CD4-positive, alpha-beta T cell treated with Interleukin-6 for 4 hours (primary cell): ENCODE results near the gene CDKN2B.

Experiments used
- DNase-seq: peaks from one replicate; pipeline ENCODE4 v3.0.0-alpha.2; 2020; ENCODE audit warnings: mixed read lengths

Gene CDKN2B

GRCh38 chr9:22033012-22033630 lies 24.0 kb upstream of the CDKN2B start:
- DNase-seq = no peak

GRCh38 chr9:22031655-22032411 lies 22.7 kb upstream of the CDKN2B start:
- no peak for DNase-seq

DNA sequence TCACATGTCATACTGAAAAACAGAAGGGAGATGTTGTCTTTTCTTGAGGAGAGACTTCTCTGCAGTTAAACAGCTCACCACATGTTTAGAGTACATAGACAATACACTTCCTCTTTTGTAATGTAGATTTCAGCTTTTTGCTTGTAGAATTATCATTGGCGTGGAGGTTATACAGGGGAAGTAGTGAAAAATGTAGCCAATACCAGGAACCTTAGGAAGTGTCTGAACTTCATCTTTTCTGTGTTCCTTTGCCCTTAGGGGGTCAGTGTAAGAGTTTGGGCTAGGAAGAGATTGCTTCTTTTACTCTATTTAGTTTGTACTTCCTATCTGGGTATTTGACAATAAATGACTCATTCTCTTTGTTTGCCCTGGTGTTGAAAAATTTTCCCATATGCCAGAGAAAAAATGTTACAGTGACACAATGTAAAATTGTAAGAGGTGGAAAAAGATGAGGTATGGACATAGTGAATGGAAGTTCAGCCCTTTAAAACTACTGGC lies 21.0 kb upstream of the CDKN2B start:
- no peak for DNase-seq

DNA sequence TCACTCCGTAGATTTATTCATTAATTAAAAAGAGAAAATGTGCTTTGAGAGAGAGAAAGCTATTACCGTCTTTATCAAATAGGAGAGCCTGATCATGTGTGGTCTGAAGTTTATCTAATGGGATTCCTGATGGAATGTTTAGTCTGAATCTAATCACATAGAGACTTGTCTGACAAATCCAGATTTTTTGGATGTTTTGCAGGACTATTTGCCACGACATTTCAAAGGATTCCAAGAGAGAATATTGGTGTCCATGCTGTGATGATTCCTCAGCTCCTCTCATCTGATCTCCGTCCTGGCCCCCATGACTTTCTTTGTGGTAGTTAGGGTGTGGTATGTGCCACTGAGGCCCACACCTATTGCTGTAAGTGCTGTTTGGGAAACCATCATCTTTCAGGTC lies 20.1 kb upstream of the CDKN2B start:
- no peak for DNase-seq

GRCh38 chr9:22028394-22028793 lies 19.3 kb upstream of the CDKN2B start:
- DNase-seq = no peak

DNA sequence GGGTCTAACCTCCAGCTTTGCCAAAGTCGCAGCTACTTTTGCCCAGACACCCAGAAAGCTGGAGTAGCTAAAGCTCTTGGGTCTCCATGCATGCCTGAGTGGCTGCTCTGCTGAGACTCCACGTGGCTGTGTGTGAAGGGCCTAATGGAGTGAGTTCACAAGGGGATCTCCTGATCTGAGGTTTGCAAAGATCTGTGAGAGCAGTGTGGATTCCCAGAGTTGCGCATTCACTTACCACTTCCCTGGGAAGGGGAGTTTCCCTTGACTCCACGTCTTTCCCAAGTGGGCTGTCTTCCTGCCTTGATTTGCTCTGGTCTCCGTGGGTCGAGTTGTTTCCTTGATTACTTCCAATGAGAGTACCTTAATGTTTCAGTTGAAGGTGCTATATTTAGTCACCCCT lies 17.6 kb upstream of the CDKN2B start:
- DNase-seq = no peak

- DNase-seq = no peak
These were observed 13.3 kb upstream of the CDKN2B start for GRCh38 chr9:22022396-22022795.

- DNase-seq = peak; percentile 18
These were observed 1.9 kb upstream of the CDKN2B start for GRCh38 chr9:22010866-22011625.

DNA sequence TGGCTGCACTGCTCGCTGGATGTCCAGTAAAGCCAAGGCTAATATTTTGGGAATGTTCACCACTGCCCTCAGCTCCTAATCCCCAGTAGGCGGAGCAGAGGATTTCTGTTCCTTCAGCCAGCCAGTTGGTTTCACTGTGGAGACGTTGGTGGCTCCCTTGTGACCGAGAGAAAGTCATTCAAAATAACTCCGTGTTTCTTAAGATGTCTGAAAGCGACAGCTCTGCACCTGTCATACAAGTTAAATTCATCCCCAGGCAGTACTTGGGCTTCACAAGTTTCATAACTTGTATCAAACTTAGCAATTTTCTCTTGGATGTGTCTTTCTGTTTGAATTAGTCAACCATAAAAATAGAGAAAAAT lies 382 bp upstream of the CDKN2B start:
- no peak for DNase-seq

- DNase-seq = no peak
These were observed 755 bp downstream of the CDKN2B start for GRCh38 chr9:22008384-22008716.

- no peak for DNase-seq
These were observed 3.2 kb downstream of the CDKN2B start for GRCh38 chr9:22005702-22006606.

DNA sequence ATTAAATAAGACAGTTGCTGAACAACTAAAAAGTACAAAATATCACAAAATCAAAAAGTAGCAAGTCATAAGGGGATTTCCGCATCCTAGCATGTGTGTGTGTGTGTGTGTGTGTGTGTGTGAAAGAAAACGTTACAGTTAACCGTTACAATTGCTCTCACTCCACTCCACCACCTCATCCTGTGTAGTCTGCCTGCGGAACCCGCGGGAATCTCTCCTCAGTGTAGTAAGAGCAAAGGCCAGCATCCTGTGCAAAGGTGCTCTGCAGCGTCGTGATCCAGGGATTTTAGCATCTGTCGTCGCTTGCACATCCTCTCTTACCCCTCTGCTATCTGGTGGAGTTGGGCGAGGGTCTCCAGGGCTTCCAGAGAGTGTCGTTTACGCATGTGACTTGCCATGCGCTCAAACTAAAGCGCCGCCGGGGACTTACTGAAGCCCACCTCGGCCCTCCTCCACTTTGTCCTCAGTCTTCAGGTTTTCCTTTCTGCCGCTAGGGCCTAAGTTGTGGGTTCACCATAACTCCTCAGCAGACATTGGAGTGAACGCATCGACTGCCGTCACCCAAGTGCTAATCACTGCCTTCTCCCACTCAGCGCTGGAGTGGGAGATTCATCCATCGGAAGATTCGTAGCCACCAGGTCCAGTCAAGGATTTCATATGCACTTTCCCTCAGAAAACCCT lies 3.9 kb downstream of the CDKN2B start:
- peak; percentile 7 for DNase-seq

DNA sequence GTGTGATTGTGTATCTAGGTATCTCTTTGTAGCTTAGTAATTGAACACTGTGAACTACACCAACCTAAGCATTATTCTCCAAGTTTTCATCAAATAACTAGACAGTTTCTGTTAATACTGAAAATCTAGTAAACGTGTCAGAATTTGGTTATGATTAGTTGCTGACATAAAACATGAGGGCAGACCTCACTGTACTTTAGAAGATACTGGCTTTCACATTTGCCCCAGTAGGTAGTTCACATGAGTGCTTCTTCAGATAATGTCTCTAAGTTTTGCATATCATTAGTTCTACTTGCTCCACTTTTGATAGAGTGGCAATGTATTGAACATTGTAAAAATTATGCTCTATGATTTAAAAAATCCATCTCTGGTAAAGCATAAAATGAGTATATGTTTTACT lies 7.1 kb downstream of the CDKN2B start:
- no peak for DNase-seq

- no peak for DNase-seq
These were observed 11.1 kb downstream of the CDKN2B start for GRCh38 chr9:21998026-21998425.

GRCh38 chr9:21997480-21997879 lies 11.6 kb downstream of the CDKN2B start:
- DNase-seq = no peak

- DNase-seq = no peak
These were observed 12.2 kb downstream of the CDKN2B start for GRCh38 chr9:21996858-21997257.

DNA sequence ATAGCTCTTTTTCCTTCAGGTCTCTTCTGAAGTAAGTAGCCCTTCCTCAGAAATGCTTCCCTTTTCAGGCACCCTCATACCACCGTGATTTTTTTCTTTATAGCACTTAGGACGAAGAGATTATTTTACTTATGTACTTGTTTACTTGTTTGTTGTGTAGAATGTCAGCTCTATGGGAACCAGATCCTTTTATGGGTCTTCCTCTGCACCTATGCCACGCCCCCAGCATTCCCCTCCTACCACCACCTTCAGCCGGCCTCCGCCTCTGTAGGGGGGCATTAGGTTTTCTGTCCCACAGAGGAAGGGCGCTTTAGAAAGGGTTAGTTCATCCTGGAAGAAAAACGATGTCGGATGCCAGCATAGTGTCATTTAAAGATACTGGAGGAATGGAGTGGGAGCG lies 12.7 kb downstream of the CDKN2B start:
- DNase-seq = no peak

- DNase-seq = peak; percentile 11
These were observed 13.3 kb downstream of the CDKN2B start for GRCh38 chr9:21995666-21996398.

DNA sequence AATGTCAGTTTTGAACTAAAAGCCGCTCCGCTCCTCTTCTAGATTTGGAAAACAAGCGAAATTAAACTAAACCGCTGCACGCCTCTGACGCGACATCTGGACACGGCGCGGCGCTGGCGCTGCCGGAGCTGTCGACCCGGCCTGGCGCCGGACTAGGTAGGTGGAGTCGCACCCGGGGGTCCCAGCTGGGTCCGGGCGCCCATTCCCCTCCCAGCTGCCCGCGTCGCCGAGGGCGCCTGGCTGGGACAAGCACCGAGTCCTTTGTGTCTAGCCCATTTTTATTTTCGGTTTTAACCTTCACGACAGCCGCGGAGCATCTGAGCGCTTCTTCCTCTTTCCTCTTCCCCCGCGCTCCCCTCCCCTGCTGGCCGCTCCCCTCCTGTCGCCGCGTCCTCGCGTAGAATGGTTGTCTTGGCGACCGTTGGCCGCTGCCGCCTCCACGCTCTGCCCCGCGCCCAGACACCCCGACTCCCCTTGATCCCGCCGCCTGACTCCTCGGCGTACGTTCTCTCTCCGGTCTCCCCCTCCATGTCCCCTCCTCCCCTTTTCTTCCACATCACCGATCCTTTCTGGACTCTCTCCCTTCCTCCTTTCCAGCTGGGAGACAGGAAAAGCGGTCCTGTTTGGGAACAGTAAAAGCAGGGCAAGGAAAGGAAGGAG lies 14.0 kb downstream of the CDKN2B start:
- DNase-seq = peak; percentile 75

DNA sequence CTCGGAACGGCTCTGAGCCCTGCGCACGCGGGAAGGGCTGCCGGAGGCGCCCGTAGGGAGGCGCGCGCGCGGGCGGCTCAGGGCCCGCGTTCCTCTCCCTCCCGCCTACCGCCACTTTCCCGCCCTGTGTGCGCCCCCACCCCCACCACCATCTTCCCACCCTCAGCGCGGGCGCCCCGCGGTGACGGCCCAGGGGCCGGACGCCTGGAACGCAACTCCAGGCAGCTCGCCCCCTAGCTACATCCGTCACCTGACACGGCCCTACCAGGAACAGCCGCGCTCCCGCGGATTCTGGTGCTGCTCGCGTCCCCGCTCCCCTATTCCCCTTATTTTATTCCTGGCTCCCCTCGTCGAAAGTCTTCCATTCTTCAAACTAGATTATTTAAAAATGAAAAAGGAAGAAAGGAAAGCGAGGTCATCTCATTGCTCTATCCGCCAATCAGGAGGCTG lies 14.5 kb downstream of the CDKN2B start, which contains the start of gene CDKN2B-AS1:
Gene CDKN2B-AS1, plus strand, starts transcription at position 236 of the 450 bp plus-strand sequence.
- peak; percentile 45 for DNase-seq
